H1 (cell line): Measurements from ENCODE around the gene CTTNBP2NL. TPM values are rescaled to one million over a fixed set of nuclear protein-coding genes. Genes with fewer than 3 reads are reported as not detected.

Experiments
- CTCF ChIA-PET: fragments of 300-600 bp; sonication (Branson Sonifier 250); formaldehyde crosslinking; loops from one replicate; lab custom pipeline; 2021; ENCODE audit not compliant: partially characterized antibody; lab: Charles Lee
- POLR2A ChIA-PET: fragments of 300-600 bp; sonication (Branson Sonifier 250); formaldehyde crosslinking; loops from one replicate; lab custom pipeline; 2021; ENCODE audit warnings: inconsistent platforms; ENCODE audit not compliant: partially characterized antibody; lab: Charles Lee
- DNase-seq, 2 experiments: peaks; one replicate each; pipeline versions ENCODE4 v3.0.0 to v3.0.0-alpha.2; 2010 to 2022; ENCODE audit warnings: low spot score in 2 of 2, low read depth in 1 of 2, mixed read lengths in 1 of 2
- FAIRE-seq: peaks from 2 replicates; lab custom pipeline; 2011; peaks lifted over from hg19 to GRCh38; lab: Jason Lieb, UNC
- H2AFZ ChIP-seq: 2 replicates; pipeline ENCODE4 v1.8.1; 2012; ENCODE audit warnings: low read length, inconsistent platforms
- H2AK5ac ChIP-seq: 2 replicates; pipeline ENCODE4 v1.6.1; 2013; ENCODE audit warnings: low read depth, low read length
- H2BK120ac ChIP-seq: replicated peaks from 2 replicates; pipeline ENCODE3; 2013; ENCODE audit warnings: low read depth, low read length, inconsistent platforms
- H2BK12ac ChIP-seq: 2 replicates; pipeline ENCODE4 v1.6.1; 2013; ENCODE audit warnings: low read depth, low read length
- H2BK15ac ChIP-seq: 2 replicates; pipeline ENCODE4 v1.6.1; 2013; ENCODE audit warnings: low read length
- H2BK20ac ChIP-seq: 2 replicates; pipeline ENCODE4 v1.6.1; 2013; ENCODE audit warnings: low read length
- H2BK5ac ChIP-seq: 2 replicates; pipeline ENCODE4 v1.6.1; 2013; ENCODE audit warnings: low read depth, low read length
- H3K14ac ChIP-seq: 2 replicates; pipeline ENCODE4 v1.6.1; 2013; ENCODE audit warnings: inconsistent platforms; ENCODE audit not compliant: insufficient read length
- H3K18ac ChIP-seq: 2 replicates; pipeline ENCODE4 v1.6.1; 2013; ENCODE audit warnings: low read length; ENCODE audit errors: extremely low read depth
- H3K23ac ChIP-seq: 2 replicates; pipeline ENCODE4 v1.6.1; 2013; ENCODE audit warnings: inconsistent platforms; ENCODE audit not compliant: insufficient read length
- H3K23me2 ChIP-seq: 2 replicates; pipeline ENCODE4 v1.6.1; 2013; ENCODE audit warnings: low read depth, low read length
- H3K27ac ChIP-seq: 2 replicates; pipeline ENCODE4 v1.6.1; 2011; ENCODE audit warnings: low read depth, low read length, inconsistent platforms
- H3K27me3 ChIP-seq, 4 experiments: replicated peaks in 1 of 4; 1 replicate in 1 of 4; 2 replicates in 3 of 4; pipeline versions ENCODE4 v1.6.1 to v1.8.1; 2011 to 2013; ENCODE audit warnings: low read length in 3 of 4, mild to moderate bottlenecking in 3 of 4, inconsistent platforms in 2 of 4, mixed read lengths in 2 of 4, moderate library complexity in 1 of 4; ENCODE audit not compliant: control insufficient read depth in 3 of 4, insufficient read depth in 3 of 4; ENCODE audit errors: extremely low read depth in 1 of 4
- H3K36me3 ChIP-seq, 4 experiments: 2 replicates each; pipeline versions ENCODE4 v1.6.1 to v1.8.1; 2011 to 2013; ENCODE audit warnings: mild to moderate bottlenecking in 4 of 4, low read length in 3 of 4, moderate library complexity in 2 of 4, control low read depth in 1 of 4, inconsistent platforms in 1 of 4; ENCODE audit not compliant: insufficient read depth in 4 of 4, control insufficient read depth in 2 of 4
- H3K4ac ChIP-seq: replicated peaks from 2 replicates; pipeline ENCODE3; 2013; ENCODE audit warnings: low read length, low read depth, mixed read lengths, inconsistent platforms; ENCODE audit not compliant: insufficient read length
- H3K4me1 ChIP-seq, 4 experiments: replicated peaks in 1 of 4; 1 replicate in 1 of 4; 2 replicates in 3 of 4; pipeline versions ENCODE4 v1.6.1 to v1.8.1; 2011 to 2013; ENCODE audit warnings: low read length in 3 of 4, inconsistent platforms in 2 of 4, mixed read lengths in 1 of 4; ENCODE audit not compliant: insufficient read depth in 4 of 4, control insufficient read depth in 3 of 4
- H3K4me2 ChIP-seq, 2 experiments: 2 replicates each; pipeline versions ENCODE4 v1.6.1 to v1.8.1; 2011 to 2013; ENCODE audit warnings: low read depth in 2 of 2, low read length in 2 of 2, control low read depth in 1 of 2, inconsistent platforms in 1 of 2, mild to moderate bottlenecking in 1 of 2; ENCODE audit not compliant: insufficient read depth in 1 of 2
- H3K4me3 ChIP-seq, 4 experiments: fragments of 200-600, 300-600 bp in 1 of 4; sonication (generic), shearing (Covaris generic), sonication (Bioruptor Twin) in 1 of 4; 2 replicates each; pipeline versions ENCODE4 v1.5.1 to v1.8.1; 2011 to 2016; ENCODE audit warnings: low read length in 4 of 4, low read depth in 3 of 4, control low read depth in 2 of 4, inconsistent platforms in 2 of 4, mild to moderate bottlenecking in 2 of 4, mixed read lengths in 1 of 4, moderate library complexity in 1 of 4; ENCODE audit not compliant: insufficient read depth in 2 of 4; ENCODE audit errors: extremely low read depth in 1 of 4
- H3K56ac ChIP-seq: replicated peaks from 2 replicates; pipeline ENCODE3; 2013; ENCODE audit warnings: low read depth, mild to moderate bottlenecking, mixed read lengths, low read length, inconsistent platforms; ENCODE audit not compliant: insufficient read length
- H3K79me1 ChIP-seq: 2 replicates; pipeline ENCODE4 v1.6.1; 2013; ENCODE audit warnings: low read depth, low read length, control low read depth
- H3K79me2 ChIP-seq, 2 experiments: 2 replicates each; pipeline versions ENCODE4 v1.6.1 to v1.8.1; 2012 to 2013; ENCODE audit warnings: low read length in 2 of 2, mild to moderate bottlenecking in 2 of 2, inconsistent platforms in 1 of 2; ENCODE audit not compliant: insufficient read depth in 2 of 2, control insufficient read depth in 1 of 2
- H3K9ac ChIP-seq, 4 experiments: replicated peaks in 1 of 4; 1 replicate in 1 of 4; 2 replicates in 3 of 4; pipeline versions ENCODE4 v1.6.1 to v1.8.1; 2011 to 2013; ENCODE audit warnings: low read depth in 3 of 4, low read length in 3 of 4, control low read depth in 2 of 4, mild to moderate bottlenecking in 2 of 4, moderate library complexity in 2 of 4, inconsistent platforms in 1 of 4; ENCODE audit errors: extremely low read depth in 1 of 4
- H3K9me3 ChIP-seq, 2 experiments: 2 replicates each; pipeline versions ENCODE4 v1.6.1 to v1.8.1; 2012 to 2013; ENCODE audit warnings: mild to moderate bottlenecking in 2 of 2, moderate library complexity in 2 of 2, control low read depth in 1 of 2, inconsistent platforms in 1 of 2, low read depth in 1 of 2, low read length in 1 of 2, mixed read lengths in 1 of 2; ENCODE audit not compliant: insufficient read depth in 2 of 2
- H4K20me1 ChIP-seq, 2 experiments: replicated peaks in 1 of 2; 2 replicates each; pipeline versions ENCODE3 to v1.8.1; 2011 to 2013; ENCODE audit warnings: inconsistent platforms in 2 of 2, low read length in 2 of 2, mild to moderate bottlenecking in 1 of 2; ENCODE audit not compliant: insufficient read depth in 2 of 2, control insufficient read depth in 1 of 2
- H4K5ac ChIP-seq: 2 replicates; pipeline ENCODE4 v1.6.1; 2013; ENCODE audit warnings: low read length, low read depth, mixed read lengths, inconsistent platforms; ENCODE audit not compliant: insufficient read length
- H4K8ac ChIP-seq: 2 replicates; pipeline ENCODE4 v1.8.0; 2013; ENCODE audit warnings: mild to moderate bottlenecking, moderate library complexity, low read length, inconsistent platforms; ENCODE audit not compliant: insufficient read depth; ENCODE audit errors: extremely low read depth
- H4K91ac ChIP-seq: replicated peaks from 2 replicates; pipeline ENCODE3; 2013; ENCODE audit warnings: low read length, mixed read lengths, inconsistent platforms; ENCODE audit not compliant: insufficient read length
- CEBPB ChIP-seq: IDR thresholded peaks from 2 replicates; pipeline ENCODE4 v1.6.1; 2012; ENCODE audit warnings: low read depth, low read length
- E2F6 ChIP-seq: IDR thresholded peaks from 2 replicates; pipeline ENCODE4 v1.6.1; 2012; ENCODE audit warnings: inconsistent platforms
- EGR1 ChIP-seq: IDR thresholded peaks from 2 replicates; pipeline ENCODE4 v1.6.1; 2011; ENCODE audit warnings: low read depth, low read length, borderline replicate concordance
- JUN ChIP-seq: IDR thresholded peaks from 2 replicates; pipeline ENCODE4 v1.6.1; 2011; ENCODE audit warnings: low read depth, mild to moderate bottlenecking, improper control_type of control experiment, low read length
- JUND ChIP-seq: IDR thresholded peaks from 2 replicates; pipeline ENCODE4 v1.6.1; 2011; ENCODE audit warnings: mild to moderate bottlenecking, improper control_type of control experiment, low read length
- KDM1A ChIP-seq: fragments of 200-600, 300-600 bp; sonication (generic); IDR thresholded peaks from 2 replicates; pipeline ENCODE4 v1.7.1; 2016; ENCODE audit warnings: mild to moderate bottlenecking, low read length, borderline replicate concordance
- POU5F1 ChIP-seq: IDR thresholded peaks from 2 replicates; pipeline ENCODE4 v1.6.1; 2011; ENCODE audit warnings: low read depth, mild to moderate bottlenecking, low read length, moderate library complexity
- RAD21 ChIP-seq, 2 experiments: IDR thresholded peaks in 1 of 2; conservative IDR thresholded peaks in 1 of 2; 2 replicates each; pipeline ENCODE4 v1.6.1; 2011; ENCODE audit warnings: low read depth in 2 of 2, low read length in 2 of 2, improper control_type of control experiment in 1 of 2, inconsistent platforms in 1 of 2, mild to moderate bottlenecking in 1 of 2, moderate library complexity in 1 of 2
- SP4 ChIP-seq: IDR thresholded peaks from 2 replicates; pipeline ENCODE4 v1.6.1; 2012; ENCODE audit warnings: low read length, inconsistent platforms
- WGBS, 2 experiments: shearing (Covaris generic) in 1 of 2; methylation state at CpG; one replicate each; pipeline versions ENCODE4 v1.1.6 to v1.1.7; 2013 to 2015; ENCODE audit warnings: low lambda C conversion rate in 2 of 2, mixed read lengths in 2 of 2, inconsistent platforms in 1 of 2, low coverage in 1 of 2, missing lambda C conversion rate in 1 of 2; ENCODE audit not compliant: insufficient replicate concordance in 2 of 2, insufficient coverage in 1 of 2, insufficient read length in 1 of 2; ENCODE audit errors: extremely low coverage in 1 of 2, missing lambda C conversion rate in 1 of 2; 5-methylcytosine and 5-hydroxymethylcytosine counted together
- polyA plus RNA-seq, 7 experiments: library from polyadenylated mRNA; depleted of rRNA in 3 of 7; stranded (reverse) in 5 of 7; unstranded in 2 of 7; fragments of >200 nt in 5 of 7; fragments of 200-250 nt in 2 of 7; gene quantifications; 1 replicate in 5 of 7; 2 replicates in 1 of 7; 4 replicates in 1 of 7; pipeline versions ENCODE4 v1.2.1 to v1.2.3, GENCODE V29; 2011 to 2013; ENCODE audit warnings: missing spikeins in 2 of 7, mixed read lengths in 2 of 7
- total RNA-seq: library from RNA; stranded (reverse); fragmentation: NEBNext Ultra II Directional; extraction: Animal tissue kit (Norgen Biotek cat#: 25700); gene quantifications from 2 replicates; pipeline ENCODE4 v1.2.1, GENCODE V29; 2021
- TF ChIP-seq, protein P1 (sequence below): IDR thresholded peaks from 2 replicates; pipeline ENCODE4 v1.6.1; 2012; ENCODE audit warnings: inconsistent platforms

CTTNBP2NL gene
- total and polyA plus RNA-seq, 2 of the 8 experiments (the other 6 are each of a cell fraction or from before 2014, with no cell fraction given) = 6.4 to 35.1 TPM

DNA sequence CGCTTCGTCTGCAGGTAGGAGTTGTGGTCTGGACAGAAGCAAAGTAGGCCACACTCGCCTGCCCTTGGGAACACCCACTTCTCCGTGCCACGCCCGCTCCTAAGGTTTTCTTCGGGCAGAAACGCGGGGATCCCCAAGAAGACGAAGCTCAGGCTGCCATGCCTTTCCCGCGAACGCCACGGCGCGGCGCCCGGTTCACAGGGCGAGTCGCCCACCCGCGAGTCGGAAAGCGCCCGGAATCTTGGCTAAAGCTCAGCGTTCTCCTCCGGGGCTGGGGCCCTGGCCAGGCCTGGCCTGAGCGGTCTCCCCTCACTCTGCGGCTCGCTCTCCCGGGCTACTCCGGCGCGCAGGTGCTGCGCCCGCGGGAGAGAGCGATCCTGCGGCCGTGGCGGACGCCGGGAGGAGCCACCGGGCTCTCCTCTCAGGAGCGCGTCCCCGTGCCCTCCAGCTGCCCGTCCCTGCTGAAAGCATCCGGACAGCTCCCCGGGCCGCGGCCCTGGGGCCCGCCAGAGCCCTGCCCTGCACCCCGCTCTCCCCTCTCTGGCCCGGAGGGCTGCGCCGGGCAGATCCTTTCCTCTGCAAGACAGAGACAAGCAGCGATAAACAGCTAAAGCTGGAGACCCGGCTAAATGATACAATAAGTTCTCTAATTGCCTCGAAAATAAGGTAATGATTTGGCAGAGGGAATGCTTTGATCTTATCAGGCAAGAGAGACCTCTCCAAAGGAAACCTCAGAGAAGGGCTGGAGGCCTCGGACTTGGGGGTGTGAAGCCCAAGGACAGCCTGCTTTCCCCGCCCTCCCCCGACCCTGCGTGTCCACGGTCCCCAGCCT lies 106.0 kb downstream of the CTTNBP2NL start:
- POLR2A ChIA-PET = interaction anchor here (0.7 to 1.4 kb wide), 4 partner anchors 22 to 173 kb away, joined by 3 to 4 read pairs (median 4); partner anchors contain the start of gene MOV10
- H3K9ac ChIP-seq = no peak overlapping the region
- no peak for TF ChIP-seq KDM1A
- no peak for TF ChIP-seq EGR1
- TF ChIP-seq E2F6 = peak; percentile 49
- no peak for TF ChIP-seq POU5F1
- TF ChIP-seq SP4 = no peak
- no peak for TF ChIP-seq JUN
- peak; percentile 29 to 46 for TF ChIP-seq RAD21 (IDR thresholded peaks at IDR 0.05 in 1 of 2, conservative IDR thresholded peaks at IDR 0.05 in 1 of 2; ENCODE audit: low read depth in 2 of 2, low read length in 2 of 2)
- TF ChIP-seq JUND = no peak
- no peak for TF ChIP-seq CEBPB
- TF ChIP-seq, protein P1, sequence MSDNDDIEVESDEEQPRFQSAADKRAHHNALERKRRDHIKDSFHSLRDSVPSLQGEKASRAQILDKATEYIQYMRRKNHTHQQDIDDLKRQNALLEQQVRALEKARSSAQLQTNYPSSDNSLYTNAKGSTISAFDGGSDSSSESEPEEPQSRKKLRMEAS = peak; percentile 43; the same call in 1 of the 2 replicates

More for the DNA sequence above, 106.0 kb downstream of the CTTNBP2NL start:
- no peak overlapping the region for H2BK15ac ChIP-seq
- no peak overlapping the region for H3K27ac ChIP-seq
- H3K4me3 ChIP-seq = peak overlapping the region; percentile 11 to 60 (median 50)
- DNase-seq (peak in 1 of 2 experiments; percentile 74), FAIRE-seq (no peak)
- peaks cover 0 to 7% (median 6%) of the 10 kb centered on the region in 4 experiments; a peak in 5 of 7 replicates for H3K4me1 ChIP-seq
- no peaks in the 10 kb centered on the region for H3K9me3 ChIP-seq
- H3K23me2 ChIP-seq = peaks cover 5% of the 10 kb centered on the region; the same call in 1 of the 2 replicates
- peaks cover 0 to 3% of the 10 kb centered on the region in 2 experiments for H4K20me1 ChIP-seq
- no peak overlapping the region for H3K56ac ChIP-seq
- no peak overlapping the region for H3K23ac ChIP-seq
- no peak overlapping the region for H3K18ac ChIP-seq
- no peak overlapping the region for H4K5ac ChIP-seq
- H4K8ac ChIP-seq = no peak overlapping the region; the same call in 1 of the 2 replicates
- H3K27me3 ChIP-seq = peaks cover 17 to 60% (median 51%) of the 10 kb centered on the region in 4 experiments
- H2BK12ac ChIP-seq = no peak overlapping the region
- no peak overlapping the region for H4K91ac ChIP-seq
- H2BK5ac ChIP-seq = no peak overlapping the region
- no peak overlapping the region for H2BK120ac ChIP-seq
- H3K4me2 ChIP-seq = peak overlapping the region; percentile 51 to 87
- CTCF ChIA-PET = interaction anchor here (0.7 to 2.7 kb wide), 23 partner anchors 10 to 202 kb away, joined by 3 to 28 read pairs (median 4); partner anchors contain the start of gene CTTNBP2NL
- no peak overlapping the region for H2BK20ac ChIP-seq
- H3K36me3 ChIP-seq = no peaks in the 10 kb centered on the region
- 3% methylated on average over 49 of the region's 65 CpGs; no CpG with 5 or more reads in 1 of the 2 experiments for WGBS, 2 experiments
- H3K14ac ChIP-seq = no peak overlapping the region
- H2AFZ ChIP-seq = peak overlapping the region; percentile 13; the same call in 1 of the 2 replicates
- H3K79me2 ChIP-seq = no peaks in the 10 kb centered on the region
- no peak overlapping the region for H2AK5ac ChIP-seq
- no peak overlapping the region for H3K4ac ChIP-seq
- H3K79me1 ChIP-seq = no peaks in the 10 kb centered on the region
